T-cell (primary cell): ENCODE results near the gene LDLRAD4. TPM values are rescaled to one million over a fixed set of nuclear protein-coding genes. Genes with fewer than 3 reads are reported as not detected.

Experiments used
- ATAC-seq, 4 experiments: fragments of 200-7000 bp in 3 of 4; fragments of 150-1000 bp in 1 of 4; cut with Tn5 transposase; replicated peaks in 1 of 4; 1 replicate in 3 of 4; 2 replicates in 1 of 4; pipeline ENCODE4 v1.10.0; 2021; ENCODE audit warnings: moderate library complexity in 3 of 4, mild to moderate bottlenecking in 2 of 4, moderate number of reproducible peaks in 1 of 4
- CTCF ChIA-PET, 2 donors: fragments of 300-600 bp; sonication (Branson Sonifier 250); formaldehyde crosslinking; loops; one replicate each; lab custom pipeline; 2022; ENCODE audit warnings: antibody characterized with exemption in 2 of 2; lab: Charles Lee
- POLR2A ChIA-PET, 2 donors: fragments of 300-600 bp; sonication (Branson Sonifier 250); formaldehyde crosslinking; loops; one replicate each; lab custom pipeline; 2022; ENCODE audit warnings: antibody characterized with exemption in 2 of 2; lab: Charles Lee
- DNase-seq, 35 experiments: peaks; one replicate each; pipeline versions ENCODE4 v3.0.0 to v3.0.0-alpha.2; 2013 to 2023
- H3K27ac ChIP-seq: one replicate; pipeline ENCODE4 v1.5.1; 2013; ENCODE audit warnings: low read length
- H3K27me3 ChIP-seq, 2 experiments: replicated peaks in 1 of 2; 1 replicate in 1 of 2; 2 replicates in 1 of 2; pipeline versions ENCODE4 v1.6.1 to v1.7.0; 2013; ENCODE audit warnings: low read length in 1 of 2, mixed read lengths in 1 of 2; ENCODE audit not compliant: control insufficient read depth in 2 of 2, insufficient read depth in 2 of 2; ENCODE audit errors: extremely low read depth in 1 of 2
- H3K36me3 ChIP-seq, 2 donors: 1 replicate in 1 of 2; 2 replicates in 1 of 2; pipeline versions ENCODE4 v1.6.1 to v1.7.0; 2013; ENCODE audit warnings: low read length in 1 of 2; ENCODE audit not compliant: control insufficient read depth in 2 of 2, insufficient read depth in 1 of 2; ENCODE audit errors: extremely low read depth in 1 of 2
- H3K4me1 ChIP-seq, 2 experiments: 1 replicate in 1 of 2; 2 replicates in 1 of 2; pipeline versions ENCODE4 v1.6.1 to v1.7.0; 2013; ENCODE audit warnings: low read length in 2 of 2, mixed read lengths in 1 of 2; ENCODE audit not compliant: insufficient read depth in 2 of 2, control insufficient read depth in 1 of 2; ENCODE audit errors: extremely low read depth in 1 of 2
- H3K4me3 ChIP-seq, 2 donors: 1 replicate in 1 of 2; 2 replicates in 1 of 2; pipeline versions ENCODE4 v1.5.1 to v1.7.0; 2013; ENCODE audit warnings: mild to moderate bottlenecking in 2 of 2, low read length in 1 of 2, moderate library complexity in 1 of 2; ENCODE audit not compliant: control insufficient read depth in 1 of 2; ENCODE audit errors: extremely low read depth in 1 of 2
- H3K9me3 ChIP-seq: 2 replicates; pipeline ENCODE4 v1.7.0; 2013
- H3K27ac Mint-ChIP-seq, 2 donors: one replicate each; pipeline ENCODE4 v1.8.0; 2020 to 2021; ENCODE audit warnings: mild to moderate bottlenecking in 2 of 2, mixed read lengths in 2 of 2
- H3K27me3 Mint-ChIP-seq, 2 donors: one replicate each; pipeline ENCODE4 v1.8.0; 2021 to 2022; ENCODE audit warnings: mixed read lengths in 2 of 2
- H3K36me3 Mint-ChIP-seq: one replicate; pipeline ENCODE4 v1.8.0; 2021; ENCODE audit warnings: mixed read lengths
- H3K4me1 Mint-ChIP-seq, 3 donors: one replicate each; pipeline ENCODE4 v1.8.0; 2020 to 2022; ENCODE audit warnings: mixed read lengths in 3 of 3, mild to moderate bottlenecking in 1 of 3
- H3K4me3 Mint-ChIP-seq, 3 donors: one replicate each; pipeline ENCODE4 v1.8.0; 2020 to 2022; ENCODE audit warnings: mild to moderate bottlenecking in 3 of 3, mixed read lengths in 3 of 3, moderate library complexity in 3 of 3
- H3K9me3 Mint-ChIP-seq, 3 donors: one replicate each; pipeline ENCODE4 v1.8.0; 2020 to 2022; ENCODE audit warnings: mixed read lengths in 3 of 3
- WGBS: methylation state at CpG from one replicate; pipeline ENCODE4 v1.1.5; 2013; ENCODE audit warnings: missing lambda C conversion rate; ENCODE audit not compliant: insufficient coverage; 5-methylcytosine and 5-hydroxymethylcytosine counted together
- total RNA-seq, 35 experiments: library from RNA in 6 of 35; stranded (reverse) in 6 of 35; fragments of 120-200 nt in 1 of 35; gene quantifications; one replicate each; pipeline versions ENCODE4 v1.2.1 to v1.2.4 and lab custom pipeline; 2013 to 2026

LDLRAD4 gene
- total RNA-seq, 5 donors from 2014 or later (not counting 1 experiment from before 2014, with no cell fraction given) = 57.6 to 80.8 (median 72.4) TPM

GRCh38 chr18:13302457-13303225 lies 84.1 kb downstream of the LDLRAD4 start:
- H3K4me3 Mint-ChIP-seq = no peak overlapping the region
- Histone ChIP-seq H3K36me3 (no peaks in the 10 kb centered on the region), H3K9me3 (no peaks in the 10 kb centered on the region), H3K4me1 (peaks cover 2 to 11% of the 10 kb centered on the region in 2 experiments), H3K4me3 (no peak overlapping the region), H3K27me3 (no peaks in the 10 kb centered on the region), H3K27ac (no peak overlapping the region)
- ChIA-PET POLR2A (no interaction called here), CTCF (no interaction called here)
- 88% methylated on average over 8 of the region's 8 CpGs for WGBS
- H3K4me1 Mint-ChIP-seq = peaks cover 12 to 43% (median 22%) of the 10 kb centered on the region in 3 donors
- H3K9me3 Mint-ChIP-seq = no peaks in the 10 kb centered on the region
- H3K27me3 Mint-ChIP-seq = peaks cover 0 to 2% of the 10 kb centered on the region in 2 donors
- DNase-seq (no peak), ATAC-seq (no peak)
- peaks cover 3% of the 10 kb centered on the region for H3K36me3 Mint-ChIP-seq
- peak overlapping the region in 1 of 2 donors; percentile 52 for H3K27ac Mint-ChIP-seq

GRCh38 chr18:13303756-13304364 lies 85.3 kb downstream of the LDLRAD4 start:
- Histone ChIP-seq H3K36me3 (no peaks in the 10 kb centered on the region), H3K27me3 (no peaks in the 10 kb centered on the region), H3K4me1 (peaks cover 4 to 17% of the 10 kb centered on the region in 2 experiments), H3K27ac (no peak overlapping the region), H3K9me3 (no peaks in the 10 kb centered on the region), H3K4me3 (no peak overlapping the region)
- no peak overlapping the region for H3K4me3 Mint-ChIP-seq
- H3K27ac Mint-ChIP-seq = no peak overlapping the region
- CTCF ChIA-PET = no interaction called here
- DNase-seq (no peak), ATAC-seq (no peak)
- no peaks in the 10 kb centered on the region for H3K9me3 Mint-ChIP-seq
- H3K36me3 Mint-ChIP-seq = peaks cover 3% of the 10 kb centered on the region
- peaks cover 22 to 53% (median 32%) of the 10 kb centered on the region in 3 donors for H3K4me1 Mint-ChIP-seq
- 88% methylated on average over 4 of the region's 6 CpGs for WGBS
- H3K27me3 Mint-ChIP-seq = peaks cover 0 to 2% of the 10 kb centered on the region in 2 donors
- POLR2A ChIA-PET = no interaction called here

DNA sequence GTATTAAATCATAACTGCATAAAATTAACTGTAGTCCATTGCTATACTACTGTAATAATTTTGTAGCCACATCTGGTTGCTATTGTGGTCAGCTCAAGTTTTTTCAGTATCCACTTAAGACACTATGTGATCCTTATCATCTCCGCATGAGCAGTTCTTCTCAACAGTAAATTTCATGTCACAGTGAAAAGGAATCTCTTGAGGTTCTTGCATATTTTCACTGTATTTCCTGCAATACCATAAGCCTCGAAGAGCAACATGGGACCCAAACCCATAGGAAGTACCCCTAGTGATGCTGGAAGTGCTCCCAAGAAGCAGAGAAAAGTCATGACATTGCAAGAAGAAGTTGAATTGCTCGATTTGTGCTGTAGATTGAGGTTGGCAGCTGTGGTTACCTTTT lies 86.7 kb downstream of the LDLRAD4 start:
- H3K4me1 Mint-ChIP-seq = peaks cover 28 to 63% (median 39%) of the 10 kb centered on the region in 3 donors
- CTCF ChIA-PET = no interaction called here

DNA sequence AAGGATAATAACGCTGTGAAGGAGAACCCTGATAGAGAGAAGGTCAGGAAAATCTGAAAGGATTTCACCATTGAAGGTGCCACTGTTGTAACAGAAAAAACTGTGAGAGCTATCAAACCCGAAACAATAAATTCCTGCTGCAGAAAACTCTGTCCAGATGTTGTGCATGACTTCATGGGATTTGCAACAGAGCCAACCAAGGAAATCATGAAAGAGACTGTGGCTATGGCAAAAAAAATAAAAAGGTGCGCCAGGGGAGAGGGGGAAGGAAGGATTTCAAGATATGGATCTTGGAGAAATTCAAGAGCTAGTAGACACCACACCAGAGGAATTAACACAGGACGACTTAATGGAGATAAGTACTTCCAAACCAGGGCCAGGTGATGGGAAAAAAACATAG lies 88.0 kb downstream of the LDLRAD4 start:
- DNase-seq (no peak), ATAC-seq (no peak)
- CTCF ChIA-PET = no interaction called here
- Mint-ChIP-seq H3K9me3 (no peaks in the 10 kb centered on the region), H3K27ac (no peak overlapping the region), H3K36me3 (peaks cover 3% of the 10 kb centered on the region), H3K27me3 (peaks cover 0 to 2% of the 10 kb centered on the region in 2 donors), H3K4me1 (peaks cover 29 to 56% (median 42%) of the 10 kb centered on the region in 3 donors), H3K4me3 (no peak overlapping the region)
- Histone ChIP-seq H3K4me1 (peaks cover 4 to 25% of the 10 kb centered on the region in 2 experiments), H3K9me3 (no peaks in the 10 kb centered on the region), H3K4me3 (no peak overlapping the region), H3K36me3 (no peaks in the 10 kb centered on the region), H3K27me3 (no peaks in the 10 kb centered on the region), H3K27ac (no peak overlapping the region)
- POLR2A ChIA-PET = no interaction called here
- WGBS = 95% methylated on average over 2 of the region's 4 CpGs

More for the DNA sequence above, 86.7 kb downstream of the LDLRAD4 start:
- Histone ChIP-seq H3K4me3 (no peak overlapping the region), H3K27ac (no peak overlapping the region), H3K27me3 (no peaks in the 10 kb centered on the region), H3K9me3 (no peaks in the 10 kb centered on the region), H3K36me3 (no peaks in the 10 kb centered on the region), H3K4me1 (peaks cover 4 to 25% of the 10 kb centered on the region in 2 experiments)
- Mint-ChIP-seq H3K36me3 (peaks cover 3% of the 10 kb centered on the region), H3K9me3 (no peaks in the 10 kb centered on the region), H3K4me3 (no peak overlapping the region), H3K27me3 (peaks cover 0 to 2% of the 10 kb centered on the region in 2 donors), H3K27ac (no peak overlapping the region)
- WGBS = no CpG with 5 or more reads among the region's 3 CpGs
- POLR2A ChIA-PET = interaction anchor here (0.5 to 0.6 kb wide), 3 partner anchors 13 to 154 kb away, joined by 3 to 4 read pairs (median 3); no protein-coding TSS in a partner anchor
- no peak for DNase-seq
- ATAC-seq = no peak

DNA sequence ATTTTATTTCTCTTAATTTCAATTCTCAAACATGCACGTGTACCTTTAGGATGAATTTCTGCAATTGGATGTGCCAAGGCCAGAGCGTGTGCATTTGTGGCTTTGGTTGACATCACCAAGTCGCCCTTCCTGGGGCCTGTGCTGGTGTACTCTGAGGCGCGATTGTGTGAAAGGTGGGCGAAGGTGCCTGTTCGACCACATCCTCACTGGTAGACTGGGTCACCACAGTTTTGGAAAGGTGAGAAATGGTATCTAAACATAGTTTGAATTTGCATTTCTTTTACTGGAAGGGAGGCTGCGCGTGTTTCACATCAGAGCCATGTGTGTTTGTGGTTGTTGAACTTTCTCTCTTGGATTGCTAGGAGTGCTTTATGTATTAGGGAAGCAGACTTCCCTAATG lies 89.8 kb downstream of the LDLRAD4 start:
- ATAC-seq = peak in 1 of 4 experiments; percentile 57
- CTCF ChIA-PET = no interaction called here
- H3K36me3 Mint-ChIP-seq = peaks cover 3% of the 10 kb centered on the region
- Histone ChIP-seq H3K4me1 (peaks cover 12 to 29% of the 10 kb centered on the region in 2 experiments), H3K4me3 (no peak overlapping the region), H3K36me3 (no peaks in the 10 kb centered on the region), H3K27ac (no peak overlapping the region), H3K9me3 (no peaks in the 10 kb centered on the region), H3K27me3 (no peaks in the 10 kb centered on the region)
- 32% methylated on average over 7 of the region's 9 CpGs for WGBS
- H3K4me1 Mint-ChIP-seq = peaks cover 31 to 53% (median 42%) of the 10 kb centered on the region in 3 donors
- H3K4me3 Mint-ChIP-seq = no peak overlapping the region
- peak overlapping the region; percentile 2 to 80 for H3K27ac Mint-ChIP-seq
- H3K9me3 Mint-ChIP-seq = no peaks in the 10 kb centered on the region
- POLR2A ChIA-PET = no interaction called here
- peaks cover 0 to under 1% of the 10 kb centered on the region in 2 donors for H3K27me3 Mint-ChIP-seq
- peak in 7 of 35 experiments; percentile 5 to 32 (median 19) for DNase-seq

DNA sequence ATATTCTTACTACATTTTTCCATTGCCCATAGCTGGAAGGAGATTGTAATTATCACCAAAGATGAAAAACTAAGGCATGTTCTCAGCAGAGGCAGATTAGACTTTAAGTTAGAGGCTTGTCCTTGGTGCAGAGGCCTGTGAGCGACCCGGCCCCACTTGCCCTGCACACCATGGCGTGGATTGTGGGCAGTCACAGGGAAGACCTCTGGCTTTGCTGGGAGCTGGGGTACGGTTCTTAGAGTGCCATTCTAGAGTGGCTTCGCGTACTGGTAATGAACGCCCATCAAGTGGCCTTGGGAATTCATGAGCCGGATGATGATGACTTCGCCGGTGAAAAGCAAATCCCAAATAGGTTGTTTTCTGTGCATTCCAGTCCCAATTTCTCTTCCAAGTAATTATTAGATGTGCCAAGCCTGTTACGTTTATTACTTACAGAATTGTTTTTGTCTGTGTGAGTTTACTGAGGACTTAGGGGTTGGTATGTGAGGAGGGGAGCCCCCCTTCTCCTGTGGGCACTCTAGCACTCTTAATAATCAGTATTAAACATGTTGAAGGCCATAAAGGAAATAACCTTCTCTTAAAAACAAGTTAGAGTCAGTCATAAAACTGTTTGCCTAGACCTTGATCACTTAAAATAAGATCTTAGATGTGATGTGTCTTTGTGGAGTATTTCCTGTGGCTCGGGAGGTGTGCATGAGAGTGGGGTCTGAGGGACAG lies 90.6 kb downstream of the LDLRAD4 start:
- no peak overlapping the region for H3K4me3 ChIP-seq
- H3K4me3 Mint-ChIP-seq = no peak overlapping the region
- WGBS = 93% methylated on average over 9 of the region's 12 CpGs
- POLR2A ChIA-PET = no interaction called here
- H3K9me3 ChIP-seq = no peaks in the 10 kb centered on the region
- H3K36me3 Mint-ChIP-seq = peaks cover 3% of the 10 kb centered on the region
- peak overlapping the region in 1 of 2 donors; percentile 80 for H3K27ac Mint-ChIP-seq
- no peaks in the 10 kb centered on the region for H3K36me3 ChIP-seq
- no peaks in the 10 kb centered on the region for H3K9me3 Mint-ChIP-seq
- H3K4me1 ChIP-seq = peaks cover 18 to 30% of the 10 kb centered on the region in 2 experiments
- DNase-seq (no peak), ATAC-seq (no peak)
- H3K27me3 ChIP-seq = no peaks in the 10 kb centered on the region
- peaks cover 38 to 55% (median 48%) of the 10 kb centered on the region in 3 donors for H3K4me1 Mint-ChIP-seq
- CTCF ChIA-PET = interaction anchor here in 1 of 2 donors (0.5 kb wide), 1 partner anchor 11 kb away, joined by 11 read pairs; no protein-coding TSS in a partner anchor
- no peak overlapping the region for H3K27ac ChIP-seq
- H3K27me3 Mint-ChIP-seq = no peaks in the 10 kb centered on the region
